GM10266 (cell line): Measurements from ENCODE around the gene SCFD1.
"Not testable (repeated sequence)": the region's sequence is repeated elsewhere in the genome, so short reads cannot be mapped to it uniquely, and the experiment has no call there.

Experiments used
- DNase-seq: peaks from one replicate; pipeline ENCODE4 v3.0.0; 2012; ENCODE audit errors: extremely low spot score
- CTCF ChIP-seq: IDR thresholded peaks from 2 replicates; pipeline ENCODE4 v1.5.1; 2012; ENCODE audit warnings: mild to moderate bottlenecking, low read depth; ENCODE audit not compliant: control insufficient read depth, insufficient read depth; ENCODE audit errors: missing control alignments

SCFD1 gene

GRCh38 chr14:30597504-30597903, 24.6 kb upstream of the SCFD1 start:
- no peak for DNase-seq
- no peak for TF ChIP-seq CTCF

GRCh38 chr14:30600922-30601918, 20.9 kb upstream of the SCFD1 start:
- TF ChIP-seq CTCF = no peak
- no peak for DNase-seq

- TF ChIP-seq CTCF = no peak
- DNase-seq = no peak
Observed at GRCh38 chr14:30603402-30603801, 18.7 kb upstream of the SCFD1 start.

GRCh38 chr14:30604696-30605095, 17.4 kb upstream of the SCFD1 start:
- DNase-seq = not testable (repeated sequence)

- no peak for TF ChIP-seq CTCF
- DNase-seq = no peak
Observed at GRCh38 chr14:30607156-30607780, 14.9 kb upstream of the SCFD1 start.

GRCh38 chr14:30608533-30609006, 13.5 kb upstream of the SCFD1 start:
- TF ChIP-seq CTCF = no peak
- no peak for DNase-seq

GRCh38 chr14:30610787-30611343, 11.3 kb upstream of the SCFD1 start:
- peak; percentile 18 for DNase-seq
- TF ChIP-seq CTCF = peak; percentile 35
